Parathyroid adenoma (tissue), 2 donors: ENCODE measurements around the gene FLNB.

Experiments
- H2AFZ ChIP-seq: fragments of 300-600 bp; sonication (generic); one replicate; pipeline ENCODE4 v1.7.0; 2017; ENCODE audit warnings: antibody characterized with exemption, mild to moderate bottlenecking
- H3K27ac ChIP-seq: fragments of 300-600 bp; sonication (generic); one replicate; pipeline ENCODE4 v1.7.0; 2017
- H3K27me3 ChIP-seq: fragments of 300-600 bp; sonication (generic); one replicate; pipeline ENCODE4 v1.7.0; 2017; ENCODE audit warnings: low read length; ENCODE audit not compliant: control insufficient read depth, insufficient read depth
- H3K36me3 ChIP-seq: fragments of 300-600 bp; sonication (generic); one replicate; pipeline ENCODE4 v1.7.0; 2017; ENCODE audit warnings: low read length; ENCODE audit not compliant: control insufficient read depth, insufficient read depth
- H3K4me1 ChIP-seq: fragments of 300-600 bp; sonication (generic); one replicate; pipeline ENCODE4 v1.7.0; 2017; ENCODE audit warnings: control low read depth
- H3K4me2 ChIP-seq: fragments of 300-600 bp; sonication (generic); one replicate; pipeline ENCODE4 v1.7.0; 2017; ENCODE audit warnings: low read length
- H3K4me3 ChIP-seq: fragments of 300-600 bp; sonication (generic); one replicate; pipeline ENCODE4 v1.7.0; 2017; ENCODE audit warnings: low read depth, low read length
- H3K79me2 ChIP-seq: fragments of 300-600 bp; sonication (generic); one replicate; pipeline ENCODE4 v1.7.0; 2017; ENCODE audit warnings: control low read depth
- H3K9ac ChIP-seq: fragments of 300-600 bp; sonication (generic); one replicate; pipeline ENCODE4 v1.7.0; 2017; ENCODE audit warnings: mild to moderate bottlenecking
- H3K9me3 ChIP-seq: fragments of 300-600 bp; sonication (generic); one replicate; pipeline ENCODE4 v1.7.0; 2017; ENCODE audit warnings: low read length; ENCODE audit not compliant: control insufficient read depth
- TF ChIP-seq, protein P1 (sequence below): fragments of 300-600 bp; sonication (generic); IDR thresholded peaks from one replicate; pipeline ENCODE4 v1.7.0; 2017; ENCODE audit warnings: antibody characterized with exemption, mild to moderate bottlenecking
- donor health status: primary hyperparathyroidism.

Gene FLNB

DNA sequence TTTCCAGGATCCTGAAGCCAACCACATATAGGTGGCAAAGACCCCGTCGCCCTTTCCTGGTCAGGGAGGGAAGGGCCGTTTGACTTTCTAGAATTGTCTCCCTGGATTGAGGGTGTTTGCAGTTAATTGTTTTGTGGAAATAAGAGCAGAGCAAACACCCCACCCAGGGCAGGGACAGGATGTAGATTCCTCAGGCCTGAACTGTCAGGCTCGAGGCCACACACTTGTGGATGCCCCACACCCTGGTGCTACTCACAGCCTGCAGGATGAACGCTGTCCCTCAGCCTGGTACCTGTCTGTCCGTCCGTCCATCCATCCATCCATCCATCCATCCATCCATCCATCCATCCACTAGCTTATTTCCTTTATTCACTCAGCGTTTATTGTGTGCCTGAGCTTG, 29.9 kb upstream of the FLNB start:
- no peaks in the 10 kb centered on the region for H3K27me3 ChIP-seq
- H3K4me2 ChIP-seq: no peak overlapping the region
- no peaks in the 10 kb centered on the region for H3K4me1 ChIP-seq
- TF ChIP-seq, protein P1, sequence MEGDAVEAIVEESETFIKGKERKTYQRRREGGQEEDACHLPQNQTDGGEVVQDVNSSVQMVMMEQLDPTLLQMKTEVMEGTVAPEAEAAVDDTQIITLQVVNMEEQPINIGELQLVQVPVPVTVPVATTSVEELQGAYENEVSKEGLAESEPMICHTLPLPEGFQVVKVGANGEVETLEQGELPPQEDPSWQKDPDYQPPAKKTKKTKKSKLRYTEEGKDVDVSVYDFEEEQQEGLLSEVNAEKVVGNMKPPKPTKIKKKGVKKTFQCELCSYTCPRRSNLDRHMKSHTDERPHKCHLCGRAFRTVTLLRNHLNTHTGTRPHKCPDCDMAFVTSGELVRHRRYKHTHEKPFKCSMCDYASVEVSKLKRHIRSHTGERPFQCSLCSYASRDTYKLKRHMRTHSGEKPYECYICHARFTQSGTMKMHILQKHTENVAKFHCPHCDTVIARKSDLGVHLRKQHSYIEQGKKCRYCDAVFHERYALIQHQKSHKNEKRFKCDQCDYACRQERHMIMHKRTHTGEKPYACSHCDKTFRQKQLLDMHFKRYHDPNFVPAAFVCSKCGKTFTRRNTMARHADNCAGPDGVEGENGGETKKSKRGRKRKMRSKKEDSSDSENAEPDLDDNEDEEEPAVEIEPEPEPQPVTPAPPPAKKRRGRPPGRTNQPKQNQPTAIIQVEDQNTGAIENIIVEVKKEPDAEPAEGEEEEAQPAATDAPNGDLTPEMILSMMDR: no peak
- no peaks in the 10 kb centered on the region for H3K9me3 ChIP-seq
- no peak overlapping the region for H2AFZ ChIP-seq
- no peaks in the 10 kb centered on the region for H3K79me2 ChIP-seq
- H3K9ac ChIP-seq: no peak overlapping the region
- H3K4me3 ChIP-seq: no peak overlapping the region
- no peaks in the 10 kb centered on the region for H3K36me3 ChIP-seq
- no peak overlapping the region for H3K27ac ChIP-seq

DNA sequence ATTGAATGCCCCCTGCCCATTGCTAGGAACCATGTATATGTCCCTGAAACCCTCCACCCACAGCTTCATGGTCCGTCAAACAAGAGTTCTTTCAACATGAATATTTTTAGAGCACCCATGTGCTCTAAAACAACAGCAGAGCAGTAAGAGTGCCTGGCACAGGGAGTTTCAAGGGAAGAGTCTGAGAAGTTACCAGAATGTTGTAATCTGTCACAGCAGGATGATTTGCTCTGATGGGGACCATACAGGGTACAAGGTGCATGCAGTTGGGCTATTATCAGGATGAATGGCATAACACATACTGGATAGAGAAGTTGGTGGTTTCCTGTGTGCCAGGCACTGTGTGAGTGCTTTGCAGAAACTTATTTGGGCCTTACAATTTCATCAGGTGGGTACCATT, 27.8 kb upstream of the FLNB start:
- no peaks in the 10 kb centered on the region for H3K36me3 ChIP-seq
- no peak overlapping the region for H3K4me3 ChIP-seq
- H3K9ac ChIP-seq: no peak overlapping the region
- H3K79me2 ChIP-seq: no peaks in the 10 kb centered on the region
- H2AFZ ChIP-seq: no peak overlapping the region
- no peak overlapping the region for H3K4me2 ChIP-seq
- TF ChIP-seq, protein P1: no peak
- no peak overlapping the region for H3K27ac ChIP-seq
- no peaks in the 10 kb centered on the region for H3K27me3 ChIP-seq
- H3K9me3 ChIP-seq: no peaks in the 10 kb centered on the region
- H3K4me1 ChIP-seq: peaks cover 3% of the 10 kb centered on the region

DNA sequence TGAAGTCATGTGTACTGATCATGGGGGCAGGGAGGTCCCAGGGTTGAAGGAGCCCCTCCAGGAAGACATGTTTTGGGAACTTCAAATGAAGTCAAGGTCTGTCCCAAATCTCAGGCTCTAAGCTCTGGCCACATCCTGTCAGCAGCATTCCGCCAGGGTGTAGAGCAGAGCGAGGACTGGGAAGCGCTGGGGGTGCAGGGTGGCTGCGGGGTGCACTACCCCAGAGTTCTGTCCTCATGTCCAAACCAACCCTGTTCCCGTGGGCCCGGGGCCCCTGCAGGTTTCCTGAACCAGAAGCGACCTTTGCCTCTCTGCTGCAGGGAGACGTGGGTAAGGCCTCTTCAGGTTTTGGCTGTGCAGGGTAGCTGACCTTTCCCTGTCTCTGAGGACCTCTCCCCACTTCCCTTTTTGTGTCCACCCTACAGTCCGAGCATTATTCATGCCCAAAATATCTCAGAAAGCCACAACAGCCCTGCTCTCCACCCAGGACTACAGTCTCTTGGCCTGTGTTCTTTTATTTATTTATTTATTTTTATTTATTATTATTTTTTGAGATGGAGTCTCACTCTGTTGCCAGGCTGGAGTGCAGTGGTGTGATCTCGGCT, 26.6 kb upstream of the FLNB start:
- peaks cover 3% of the 10 kb centered on the region for H3K4me1 ChIP-seq
- no peaks in the 10 kb centered on the region for H3K79me2 ChIP-seq
- no peak overlapping the region for H3K27ac ChIP-seq
- H3K9me3 ChIP-seq: no peaks in the 10 kb centered on the region
- no peak overlapping the region for H3K4me2 ChIP-seq
- H3K4me3 ChIP-seq: no peak overlapping the region
- no peak overlapping the region for H2AFZ ChIP-seq
- TF ChIP-seq, protein P1: no peak
- H3K9ac ChIP-seq: no peak overlapping the region
- no peaks in the 10 kb centered on the region for H3K27me3 ChIP-seq
- H3K36me3 ChIP-seq: no peaks in the 10 kb centered on the region

DNA sequence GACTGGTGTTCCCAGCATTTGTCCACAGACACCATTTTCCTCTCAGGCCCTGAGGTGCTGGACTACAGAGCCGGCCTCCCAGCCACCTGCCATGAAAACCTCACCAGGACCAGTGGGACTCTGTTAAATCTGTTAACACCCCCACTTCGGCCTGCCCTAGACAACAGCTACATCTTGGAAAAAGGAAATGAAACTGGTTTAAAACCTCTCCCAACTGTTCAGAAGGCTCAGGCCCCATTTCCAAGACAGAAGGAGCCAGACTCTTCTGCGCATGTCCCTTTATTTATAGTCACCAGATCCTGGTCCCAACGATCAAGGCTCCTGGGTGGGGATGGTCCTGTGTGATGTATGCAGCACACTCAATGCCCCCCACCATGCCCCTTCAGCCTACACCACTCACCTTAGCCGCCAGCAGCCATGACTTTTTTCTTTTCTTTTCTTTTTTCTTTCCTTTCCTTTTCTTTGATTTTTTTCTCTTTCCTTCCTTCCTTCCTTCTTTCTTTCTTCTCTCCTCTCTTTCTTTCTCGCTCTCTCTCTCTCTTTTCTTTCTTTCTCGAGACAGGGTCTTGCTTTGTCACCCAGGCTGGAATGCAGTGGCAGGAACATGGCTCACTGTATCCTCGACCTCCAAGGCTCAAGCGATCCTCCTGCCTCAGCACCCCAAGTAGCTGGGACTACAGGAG, 25.5 kb upstream of the FLNB start:
- no peaks in the 10 kb centered on the region for H3K9me3 ChIP-seq
- H3K9ac ChIP-seq: no peak overlapping the region
- H3K4me3 ChIP-seq: no peak overlapping the region
- no peaks in the 10 kb centered on the region for H3K27me3 ChIP-seq
- TF ChIP-seq, protein P1: no peak
- no peak overlapping the region for H3K27ac ChIP-seq
- H3K4me2 ChIP-seq: no peak overlapping the region
- no peaks in the 10 kb centered on the region for H3K36me3 ChIP-seq
- no peaks in the 10 kb centered on the region for H3K79me2 ChIP-seq
- H2AFZ ChIP-seq: no peak overlapping the region
- peaks cover 3% of the 10 kb centered on the region for H3K4me1 ChIP-seq
